ENCODE data around the gene TNS2. TPM values are rescaled to one million over a fixed set of nuclear protein-coding genes. Genes with fewer than 3 reads are reported as not detected.

Gene TNS2
- 12.1 and 21.1 TPM in 2 replicates for total RNA-seq

DNA sequence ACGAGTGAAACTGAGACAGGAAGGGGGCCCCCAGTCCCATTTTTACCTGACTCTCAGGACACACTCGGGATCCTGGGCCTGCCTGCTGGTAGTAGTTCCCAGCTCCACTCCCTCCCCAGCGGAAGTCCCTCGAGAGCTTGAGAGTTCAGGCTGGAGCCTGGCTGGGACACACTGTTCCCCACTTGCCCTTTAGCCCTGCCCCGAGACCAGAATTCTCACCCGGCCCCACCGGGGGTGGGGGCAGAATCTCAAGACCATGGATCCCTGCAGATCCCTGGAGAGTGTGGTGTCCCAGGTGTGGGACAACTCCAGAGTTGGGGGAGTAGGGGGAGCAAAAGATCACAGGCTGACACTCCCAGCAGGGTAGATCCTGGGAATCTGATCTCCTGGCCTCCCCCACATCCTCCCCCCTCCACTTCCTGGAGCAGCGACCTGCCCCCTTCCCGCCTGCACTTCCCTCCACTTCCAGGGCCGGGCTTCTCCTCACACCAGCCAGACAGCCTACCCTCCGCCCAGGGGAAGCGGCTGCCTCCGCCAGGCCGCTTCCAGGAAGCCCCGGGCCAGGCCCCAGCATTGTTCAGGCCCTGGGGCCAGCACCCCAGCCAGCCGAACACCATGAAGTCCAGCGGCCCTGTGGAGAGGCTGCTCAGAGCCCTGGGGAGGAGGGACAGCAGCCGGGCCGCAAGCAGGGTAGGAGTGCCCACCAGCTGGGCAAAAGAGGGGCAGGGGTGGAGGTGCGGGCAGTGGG lies at the start of gene TNS2:
TSS of gene TNS2 (plus strand) at position 495 of the 748 bp plus-strand sequence. CDS start at position 616, 121 bp downstream.

DNA sequence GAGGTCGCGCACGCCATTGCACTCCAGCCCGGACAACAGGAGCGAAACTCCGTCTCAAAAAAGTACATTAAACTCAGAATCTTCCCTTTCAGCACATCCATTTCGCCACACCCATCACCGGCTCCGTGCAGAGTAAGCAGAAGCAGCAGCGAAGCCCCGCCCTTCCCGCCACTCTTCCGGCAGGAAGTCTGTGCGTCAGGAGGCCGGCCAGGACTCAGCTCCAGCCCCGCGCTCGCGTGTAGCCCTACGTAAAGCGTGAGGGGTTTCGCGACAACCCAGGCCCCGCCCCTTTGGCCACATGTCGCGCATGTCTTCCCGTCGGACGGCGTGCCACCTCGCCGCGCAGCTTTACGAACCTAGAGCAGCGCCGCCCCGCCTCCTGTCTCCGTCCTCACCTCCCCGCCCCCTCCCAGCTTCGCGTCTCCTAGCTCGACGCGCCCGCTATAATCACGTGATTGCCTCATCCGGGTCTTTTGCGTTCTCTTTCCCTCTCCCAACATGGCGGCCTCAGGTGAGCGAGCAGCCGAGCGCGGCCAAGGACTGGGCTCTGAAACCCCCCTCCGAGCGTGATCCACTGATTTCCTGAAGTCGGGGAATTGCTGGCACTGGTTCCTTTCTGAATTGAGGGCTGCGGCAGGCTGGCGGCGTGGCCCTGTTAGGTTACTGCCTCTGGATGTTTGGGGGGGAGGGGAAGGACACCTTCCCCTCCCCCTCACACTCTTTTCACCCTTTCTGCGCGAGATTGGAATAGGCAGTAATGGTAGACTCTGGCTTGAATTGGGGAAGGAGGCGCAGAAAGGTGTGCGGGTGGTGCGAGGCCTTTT lies 43.7 kb upstream of the TNS2 start, which contains the start of gene EIF4B:
TSS of gene EIF4B (plus strand) at position 471 of the 824 bp plus-strand sequence. CDS start at position 499, 28 bp downstream.

DNA sequence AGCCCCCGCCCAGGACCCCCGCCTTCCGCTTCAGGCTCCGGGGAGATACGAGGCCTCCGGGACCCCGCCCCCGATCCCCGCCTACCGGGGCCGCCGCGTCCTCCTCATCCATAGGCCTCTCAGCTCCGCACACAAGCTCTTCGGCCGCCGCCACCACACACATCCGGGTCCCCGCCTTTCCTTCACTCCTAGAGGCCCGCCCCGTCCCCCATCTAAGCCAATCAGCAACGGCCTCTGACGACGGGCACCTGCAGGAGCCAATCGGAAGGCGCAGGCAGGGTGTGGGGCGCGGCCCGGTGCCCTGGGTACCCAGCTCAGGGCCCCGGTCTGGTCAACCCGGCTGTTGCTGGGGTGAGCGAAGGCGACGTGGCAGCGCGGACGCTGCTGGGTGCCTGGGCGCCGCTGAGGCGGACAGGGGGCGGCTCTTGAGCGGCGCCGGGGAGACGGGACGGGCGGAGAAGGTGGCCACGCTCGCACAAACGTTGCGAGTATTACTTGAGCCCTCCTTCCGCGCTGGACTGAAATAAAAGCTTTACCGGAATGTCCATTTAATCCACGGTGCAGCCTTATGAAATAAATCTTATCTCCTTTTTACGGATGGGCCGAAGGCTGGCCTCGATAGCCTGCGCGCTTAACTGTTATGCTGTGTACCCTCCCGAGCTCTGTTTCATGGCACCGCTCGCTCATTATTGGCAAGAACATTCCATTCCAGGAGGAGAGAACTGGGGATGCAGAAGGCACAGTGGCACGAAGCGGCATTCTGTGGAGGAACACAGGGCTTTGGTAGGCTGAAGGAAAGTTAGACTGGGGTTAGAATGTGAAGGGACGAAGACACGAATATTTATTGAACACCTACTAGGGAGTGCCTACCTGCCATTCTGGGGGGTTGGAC lies 29.6 kb downstream of the TNS2 start, which contains the start of gene SPRYD3:
TSS of gene SPRYD3 (minus strand) at position 165 of the 892 bp plus-strand sequence. CDS start at position 108, 57 bp downstream.

DNA sequence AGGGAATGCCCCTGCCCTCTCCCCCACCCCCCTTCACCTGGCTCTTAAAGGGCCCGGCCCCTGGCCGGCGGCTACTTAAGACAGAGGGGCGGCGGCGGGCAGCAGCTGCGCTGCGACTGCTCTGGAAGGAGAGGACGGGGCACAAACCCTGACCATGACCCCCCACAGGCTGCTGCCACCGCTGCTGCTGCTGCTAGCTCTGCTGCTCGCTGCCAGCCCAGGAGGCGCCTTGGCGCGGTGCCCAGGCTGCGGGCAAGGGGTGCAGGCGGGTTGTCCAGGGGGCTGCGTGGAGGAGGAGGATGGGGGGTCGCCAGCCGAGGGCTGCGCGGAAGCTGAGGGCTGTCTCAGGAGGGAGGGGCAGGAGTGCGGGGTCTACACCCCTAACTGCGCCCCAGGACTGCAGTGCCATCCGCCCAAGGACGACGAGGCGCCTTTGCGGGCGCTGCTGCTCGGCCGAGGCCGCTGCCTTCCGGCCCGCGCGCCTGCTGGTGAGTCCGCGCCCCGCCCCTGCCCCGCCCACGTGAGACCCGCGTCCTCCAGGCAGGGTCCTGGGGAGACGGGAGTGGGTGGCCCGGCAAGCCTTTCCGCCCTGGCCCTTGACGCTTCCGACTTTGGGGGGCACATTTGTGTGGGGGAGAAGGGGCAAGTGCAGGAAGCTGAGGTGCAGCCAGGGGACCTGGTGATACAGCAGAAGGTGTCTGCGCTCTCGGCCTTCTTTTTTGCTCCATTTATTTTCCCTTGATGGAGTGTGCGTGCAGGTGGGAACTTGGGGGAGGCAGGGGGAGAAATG lies 47.9 kb downstream of the TNS2 start, which contains the start of gene IGFBP6:
TSS of gene IGFBP6 (plus strand) at position 104 of the 790 bp plus-strand sequence. CDS start at position 155, 51 bp downstream.

GRCh38 chr12:53102883-53103807 lies 53.3 kb downstream of the TNS2 start, which contains the start of gene SOAT2:
SOAT2 (plus strand) TSS chr12:53103486; CDS start chr12:53103578, 92 bp downstream.

Other genes starting within 250 kb of the TNS2 start
- 102 and 129 TPM in 2 replicates for gene KRT4, start 235.9 kb upstream of the TNS2 start, total RNA-seq
- gene KRT79, start 215.8 kb upstream of the TNS2 start, total RNA-seq: not detected in 2 replicates
- gene KRT78, start 201.1 kb upstream of the TNS2 start, total RNA-seq: 2.2 and 3.9 TPM in 2 replicates
- 425 and 493 TPM in 2 replicates for gene KRT8, start 145.0 kb upstream of the TNS2 start, total RNA-seq
- gene KRT18, start 100.9 kb upstream of the TNS2 start, total RNA-seq: 519 and 566 TPM in 2 replicates
- 419 and 438 TPM in 2 replicates for gene EIF4B, start 43.6 kb upstream of the TNS2 start, total RNA-seq
- gene SPRYD3, start 29.3 kb downstream of the TNS2 start, total RNA-seq: 26.0 and 31.0 TPM in 2 replicates
- gene IGFBP6, start 47.6 kb downstream of the TNS2 start, total RNA-seq: 256 and 257 TPM in 2 replicates
- 0.07 TPM in 1 of 2 replicates, not detected in the other for gene SOAT2, start 53.4 kb downstream of the TNS2 start, total RNA-seq
- gene ZNF740, start 130.7 kb downstream of the TNS2 start, total RNA-seq: 4.1 and 5.5 TPM in 2 replicates
- 5.3 and 13.3 TPM in 2 replicates for gene CSAD, start 130.9 kb downstream of the TNS2 start, total RNA-seq
- 4.7 and 5.2 TPM in 2 replicates for gene ITGB7, start 157.2 kb downstream of the TNS2 start, total RNA-seq
- gene RARG, start 182.1 kb downstream of the TNS2 start, total RNA-seq: 84.2 and 108 TPM in 2 replicates
- 9.4 and 12.3 TPM in 2 replicates for gene ESPL1, start 218.2 kb downstream of the TNS2 start, total RNA-seq
- gene PFDN5, start 245.5 kb downstream of the TNS2 start, total RNA-seq: 359 and 451 TPM in 2 replicates
- 45.6 and 46.0 TPM in 2 replicates for gene MYG1, start 249.6 kb downstream of the TNS2 start, total RNA-seq

All from airway epithelial cell (primary cell).